MM.1S (cell line): Measurements from ENCODE around the gene UTS2B.

ENCODE experiments used
- DNase-seq: peaks from one replicate; pipeline ENCODE4 v3.0.0-alpha.2; 2015
- H2AFZ ChIP-seq: fragments of 300-600 bp; sonication (generic); 2 replicates; pipeline ENCODE4 v1.6.0; 2016; ENCODE audit warnings: antibody characterized with exemption, low read length
- H3F3A ChIP-seq: fragments of 300-600 bp; sonication (generic); 2 replicates; pipeline ENCODE4 v1.6.1; 2016; ENCODE audit warnings: mild to moderate bottlenecking, antibody characterized with exemption, low read length, moderate library complexity, mixed read lengths; ENCODE audit not compliant: insufficient read depth
- H3K27ac ChIP-seq: fragments of 300-600 bp; sonication (generic); 2 replicates; pipeline ENCODE4 v1.5.1; 2016; ENCODE audit warnings: mild to moderate bottlenecking, low read length
- H3K27me3 ChIP-seq: fragments of 300-600 bp; sonication (generic); replicated peaks from 2 replicates; pipeline ENCODE4 v1.6.0; 2016; ENCODE audit warnings: low read length; ENCODE audit not compliant: insufficient read depth
- H3K36me3 ChIP-seq: fragments of 300-600 bp; sonication (generic); replicated peaks from 2 replicates; pipeline ENCODE4 v1.6.1; 2016; ENCODE audit warnings: mild to moderate bottlenecking, low read length, mixed read lengths; ENCODE audit not compliant: insufficient read depth
- H3K4me1 ChIP-seq: fragments of 300-600 bp; sonication (generic); 2 replicates; pipeline ENCODE4 v1.6.1; 2016; ENCODE audit warnings: low read length, mixed read lengths
- H3K4me2 ChIP-seq: fragments of 300-600 bp; sonication (generic); 2 replicates; pipeline ENCODE4 v1.6.0; 2016; ENCODE audit warnings: low read depth, low read length
- H3K4me3 ChIP-seq: fragments of 300-600 bp; sonication (generic); 2 replicates; pipeline ENCODE4 v1.5.1; 2016; ENCODE audit warnings: low read length, mixed read lengths
- H3K79me2 ChIP-seq: fragments of 300-600 bp; sonication (generic); 2 replicates; pipeline ENCODE4 v1.6.1; 2016; ENCODE audit warnings: mixed run types, low read length, mixed read lengths
- H3K9ac ChIP-seq: fragments of 300-600 bp; sonication (generic); 2 replicates; pipeline ENCODE4 v1.6.1; 2016; ENCODE audit warnings: low read length, mixed read lengths
- H3K9me2 ChIP-seq: fragments of 300-600 bp; sonication (generic); replicated peaks from 2 replicates; pipeline ENCODE4 v1.6.1; 2016; ENCODE audit warnings: mild to moderate bottlenecking, low read length, mixed read lengths; ENCODE audit not compliant: insufficient read depth
- H3K9me3 ChIP-seq: fragments of 300-600 bp; sonication (generic); replicated peaks from 2 replicates; pipeline ENCODE4 v1.6.1; 2016; ENCODE audit warnings: mild to moderate bottlenecking, low read length, mixed read lengths; ENCODE audit not compliant: insufficient read depth
- H4K20me1 ChIP-seq: fragments of 300-600 bp; sonication (generic); 2 replicates; pipeline ENCODE4 v1.6.1; 2016; ENCODE audit warnings: mild to moderate bottlenecking, low read length, moderate library complexity, mixed read lengths; ENCODE audit not compliant: insufficient read depth
- EZH2 ChIP-seq: fragments of 300-600 bp; sonication (generic); optimal IDR thresholded peaks from 2 replicates; pipeline ENCODE3; 2017; ENCODE audit warnings: low read depth, mild to moderate bottlenecking, antibody characterized with exemption, low read length, mixed read lengths
- EZH2phosphoT487 ChIP-seq: fragments of 300-600 bp; sonication (generic); IDR thresholded peaks from 2 replicates; pipeline ENCODE4 v1.6.1; 2018; ENCODE audit warnings: antibody characterized with exemption, low read length
- TF ChIP-seq, protein P1 (sequence below): fragments of 300-600 bp; sonication (generic); IDR thresholded peaks from 2 replicates; pipeline ENCODE4 v1.5.1; 2016; ENCODE audit warnings: antibody characterized with exemption, low read length, mixed read lengths

Gene UTS2B

GRCh38 chr3:191217301-191217700 is 113.0 kb downstream of the UTS2B start:
- Histone ChIP-seq H3K9ac (no peak overlapping the region), H2AFZ (no peak overlapping the region)

More at GRCh38 chr3:191217301-191217700, 113.0 kb downstream of the UTS2B start:
- Histone ChIP-seq H3K36me3 (no peaks in the 10 kb centered on the region), H3K4me3 (no peak overlapping the region), H3K27ac (no peak overlapping the region), H3K4me1 (no peaks in the 10 kb centered on the region), H3K4me2 (no peak overlapping the region), H3K9me2 (no peaks in the 10 kb centered on the region), H3F3A (no peaks in the 10 kb centered on the region), H4K20me1 (no peaks in the 10 kb centered on the region), H3K79me2 (no peaks in the 10 kb centered on the region), H3K9me3 (no peaks in the 10 kb centered on the region), H3K27me3 (no peaks in the 10 kb centered on the region)
- DNase-seq, result no peak
- TF ChIP-seq, protein P1, sequence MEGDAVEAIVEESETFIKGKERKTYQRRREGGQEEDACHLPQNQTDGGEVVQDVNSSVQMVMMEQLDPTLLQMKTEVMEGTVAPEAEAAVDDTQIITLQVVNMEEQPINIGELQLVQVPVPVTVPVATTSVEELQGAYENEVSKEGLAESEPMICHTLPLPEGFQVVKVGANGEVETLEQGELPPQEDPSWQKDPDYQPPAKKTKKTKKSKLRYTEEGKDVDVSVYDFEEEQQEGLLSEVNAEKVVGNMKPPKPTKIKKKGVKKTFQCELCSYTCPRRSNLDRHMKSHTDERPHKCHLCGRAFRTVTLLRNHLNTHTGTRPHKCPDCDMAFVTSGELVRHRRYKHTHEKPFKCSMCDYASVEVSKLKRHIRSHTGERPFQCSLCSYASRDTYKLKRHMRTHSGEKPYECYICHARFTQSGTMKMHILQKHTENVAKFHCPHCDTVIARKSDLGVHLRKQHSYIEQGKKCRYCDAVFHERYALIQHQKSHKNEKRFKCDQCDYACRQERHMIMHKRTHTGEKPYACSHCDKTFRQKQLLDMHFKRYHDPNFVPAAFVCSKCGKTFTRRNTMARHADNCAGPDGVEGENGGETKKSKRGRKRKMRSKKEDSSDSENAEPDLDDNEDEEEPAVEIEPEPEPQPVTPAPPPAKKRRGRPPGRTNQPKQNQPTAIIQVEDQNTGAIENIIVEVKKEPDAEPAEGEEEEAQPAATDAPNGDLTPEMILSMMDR, result no peak
- no peak for TF ChIP-seq EZH2phosphoT487
- TF ChIP-seq EZH2, result no peak
